Activated gamma-delta T cell treated with anti-CD3 and anti-CD28 coated beads, Interleukin-2, amount 50 U/mL, for 16 hours (primary cell): ENCODE measurements around the gene ETFA.
"Not testable (repeated sequence)": the region's sequence is repeated elsewhere in the genome, so short reads cannot be mapped to it uniquely, and the experiment has no call there.

Source experiments
- DNase-seq: peaks from one replicate; pipeline ENCODE4 v3.0.0-alpha.2; 2020; ENCODE audit warnings: low read depth

The ETFA gene

GRCh38 chr15:76270876-76271275 lies 40.4 kb downstream of the ETFA start:
- DNase-seq = no peak

DNA sequence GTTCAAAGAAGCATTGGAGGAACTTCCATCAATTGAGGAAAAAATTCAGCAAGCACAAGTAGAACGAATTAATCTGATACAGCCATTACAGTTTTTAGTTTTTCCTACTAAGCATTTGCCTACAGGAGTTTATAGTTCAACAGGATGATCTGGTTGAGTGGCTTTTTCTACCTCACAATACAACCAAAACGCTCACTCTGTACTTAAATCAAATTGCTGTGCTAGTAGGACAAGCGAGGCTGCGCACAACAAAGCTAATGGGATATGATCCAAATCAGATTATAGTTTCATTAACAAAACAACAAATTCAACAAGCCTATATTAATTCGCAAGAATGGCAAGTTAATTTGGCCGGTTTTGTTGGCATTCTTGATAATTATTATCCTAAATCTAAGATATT lies 44.2 kb downstream of the ETFA start:
- no peak for DNase-seq

- DNase-seq = not testable (repeated sequence)
Measured at GRCh38 chr15:76265769-76266168, 45.5 kb downstream of the ETFA start.

DNA sequence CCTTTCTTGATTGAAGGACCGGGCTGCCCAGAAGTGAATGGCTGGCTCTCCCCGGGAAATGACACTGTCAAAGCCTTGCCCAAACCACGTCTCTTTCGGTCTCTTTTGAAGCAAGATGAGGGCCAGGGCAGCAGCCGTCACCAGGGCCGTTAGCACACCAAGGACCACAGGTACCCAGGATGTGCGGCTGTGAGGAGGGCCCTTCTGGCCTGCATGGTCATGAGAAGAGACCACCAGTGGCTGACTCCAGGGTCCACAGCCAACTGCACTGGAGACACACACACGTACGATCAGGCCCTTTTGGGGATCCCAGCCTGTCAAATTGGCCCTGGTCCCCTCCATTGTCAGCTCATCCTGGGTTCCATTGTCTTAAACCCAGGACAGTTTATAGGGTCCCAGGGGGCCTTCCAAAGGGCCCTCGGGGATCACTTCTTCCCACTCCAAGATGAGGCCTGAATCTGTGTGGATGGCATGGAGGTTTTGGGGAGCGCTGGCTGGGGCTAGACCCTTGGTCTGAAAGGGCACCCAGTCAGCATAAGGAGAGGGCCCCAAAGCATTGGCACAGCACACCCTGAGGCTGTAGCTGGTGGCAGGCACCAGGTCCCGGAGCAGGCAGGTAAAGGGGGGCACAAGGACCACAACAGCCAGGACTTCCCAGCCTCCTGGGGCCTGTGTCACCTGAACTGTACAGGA lies 50.9 kb downstream of the ETFA start:
- no peak for DNase-seq

- no peak for DNase-seq
Measured at GRCh38 chr15:76259392-76259791, 51.9 kb downstream of the ETFA start.

- no peak for DNase-seq
Measured at GRCh38 chr15:76258460-76258859, 52.8 kb downstream of the ETFA start.

- no peak for DNase-seq
Measured at GRCh38 chr15:76253691-76254473, 57.4 kb downstream of the ETFA start.

GRCh38 chr15:76252249-76252648 lies 59.0 kb downstream of the ETFA start:
- DNase-seq = no peak

DNA sequence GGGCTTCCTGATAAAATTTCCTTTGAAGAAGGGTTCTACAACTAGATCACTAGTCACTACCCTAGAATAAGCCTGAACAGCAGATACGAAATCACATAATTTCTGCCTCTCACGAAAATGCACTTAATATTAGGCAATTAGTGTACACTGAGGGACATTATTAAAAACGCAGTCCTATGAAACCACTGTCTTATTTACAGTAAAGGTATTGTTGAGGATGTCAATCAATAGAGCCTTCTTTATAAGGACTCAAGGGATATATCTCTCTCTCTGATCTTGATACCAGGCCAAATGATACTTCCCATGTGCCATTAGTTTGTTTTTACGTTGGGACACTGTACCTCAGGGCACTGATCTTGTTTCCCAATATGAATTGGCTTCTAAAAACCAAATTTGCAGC lies 59.6 kb downstream of the ETFA start:
- no peak for DNase-seq

- DNase-seq = no peak
Measured at GRCh38 chr15:76245072-76245610, 66.1 kb downstream of the ETFA start.

DNA sequence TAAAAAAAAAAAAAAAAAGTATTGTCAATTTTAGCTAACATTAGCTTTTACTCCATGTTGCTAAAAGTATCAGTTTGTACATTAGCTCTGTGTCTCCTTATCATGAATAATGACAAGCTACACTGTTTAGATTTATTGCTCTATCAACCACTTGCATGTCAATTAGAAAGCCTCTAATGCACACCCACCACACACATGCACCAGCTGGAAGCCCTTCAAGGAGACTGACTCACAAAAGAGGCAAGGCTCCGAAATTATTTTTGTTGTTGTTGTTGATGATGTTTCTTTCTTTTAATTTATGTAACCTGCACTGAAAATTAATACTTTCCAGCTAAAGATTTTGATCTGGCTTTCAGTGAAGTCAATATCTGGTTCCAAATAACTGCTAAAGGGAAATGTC lies 71.5 kb downstream of the ETFA start:
- no peak for DNase-seq

- DNase-seq = no peak
Measured at GRCh38 chr15:76236350-76236749, 74.9 kb downstream of the ETFA start.

GRCh38 chr15:76235186-76235826 lies 76.0 kb downstream of the ETFA start:
- DNase-seq = no peak

DNA sequence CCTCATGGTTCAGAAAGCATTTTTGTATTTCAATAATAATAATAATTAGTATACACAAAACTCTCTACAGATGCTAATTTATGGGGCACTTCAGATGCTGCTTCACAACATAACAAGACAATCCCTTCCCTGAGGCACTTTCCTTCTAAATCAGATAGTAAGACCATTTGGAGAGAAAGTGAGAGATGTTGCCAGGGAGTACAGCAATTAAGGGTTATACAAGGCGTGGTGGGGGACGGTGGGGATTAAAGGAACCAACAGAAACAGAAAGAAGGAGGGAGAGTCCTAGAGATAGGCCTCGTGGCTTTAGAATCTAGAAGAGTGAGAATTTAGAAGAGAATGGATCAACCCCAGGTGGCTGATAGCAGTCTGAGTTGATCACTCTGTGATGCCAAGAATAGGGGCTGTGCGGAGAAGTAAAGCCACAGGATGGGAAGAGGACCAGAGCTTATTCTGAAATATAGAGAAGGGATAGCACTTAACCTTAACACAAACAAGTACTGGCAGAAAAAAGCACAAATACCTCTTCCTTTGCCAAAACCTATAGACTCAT lies 76.9 kb downstream of the ETFA start:
- no peak for DNase-seq

- DNase-seq = no peak
Measured at GRCh38 chr15:76233921-76234320, 77.3 kb downstream of the ETFA start.

DNA sequence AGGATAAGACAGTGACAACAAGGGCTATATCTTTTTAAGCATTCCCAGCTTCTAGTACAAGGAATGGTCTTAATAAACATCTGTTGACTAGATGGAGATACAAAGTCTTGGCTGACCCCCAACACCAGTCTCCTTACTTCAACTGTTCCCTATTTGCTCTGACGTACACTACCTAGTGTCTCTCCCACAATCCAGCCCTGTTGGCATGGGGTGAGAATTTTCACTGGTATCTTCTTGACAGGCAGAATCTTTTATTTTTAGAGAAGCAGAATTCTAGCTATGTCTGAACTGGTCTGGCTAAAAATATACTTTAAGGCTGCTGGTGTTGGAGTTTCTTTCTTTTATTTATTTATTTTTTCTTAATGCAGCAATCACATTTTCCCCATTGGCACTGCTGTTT lies 82.0 kb downstream of the ETFA start:
- DNase-seq = no peak

- no peak for DNase-seq
Measured at GRCh38 chr15:76223521-76223920, 87.7 kb downstream of the ETFA start.

DNA sequence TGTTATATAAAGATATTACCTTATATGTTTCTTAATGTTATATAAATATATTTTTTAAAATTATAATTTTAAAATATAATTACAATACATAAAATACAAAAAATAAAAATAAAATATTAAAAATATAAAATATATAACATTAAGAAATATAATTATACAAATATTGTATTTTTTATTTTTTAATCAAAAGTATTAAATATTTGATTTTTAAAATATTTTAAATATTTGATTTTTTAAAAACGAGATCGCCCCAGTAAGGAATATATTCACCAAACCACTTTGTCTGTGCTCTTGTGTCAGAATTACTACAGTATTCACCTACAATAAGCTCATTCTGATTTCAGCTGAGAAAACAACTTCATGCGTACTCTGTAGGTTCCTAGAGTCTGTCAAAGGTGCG lies 89.1 kb downstream of the ETFA start:
- no peak for DNase-seq

DNA sequence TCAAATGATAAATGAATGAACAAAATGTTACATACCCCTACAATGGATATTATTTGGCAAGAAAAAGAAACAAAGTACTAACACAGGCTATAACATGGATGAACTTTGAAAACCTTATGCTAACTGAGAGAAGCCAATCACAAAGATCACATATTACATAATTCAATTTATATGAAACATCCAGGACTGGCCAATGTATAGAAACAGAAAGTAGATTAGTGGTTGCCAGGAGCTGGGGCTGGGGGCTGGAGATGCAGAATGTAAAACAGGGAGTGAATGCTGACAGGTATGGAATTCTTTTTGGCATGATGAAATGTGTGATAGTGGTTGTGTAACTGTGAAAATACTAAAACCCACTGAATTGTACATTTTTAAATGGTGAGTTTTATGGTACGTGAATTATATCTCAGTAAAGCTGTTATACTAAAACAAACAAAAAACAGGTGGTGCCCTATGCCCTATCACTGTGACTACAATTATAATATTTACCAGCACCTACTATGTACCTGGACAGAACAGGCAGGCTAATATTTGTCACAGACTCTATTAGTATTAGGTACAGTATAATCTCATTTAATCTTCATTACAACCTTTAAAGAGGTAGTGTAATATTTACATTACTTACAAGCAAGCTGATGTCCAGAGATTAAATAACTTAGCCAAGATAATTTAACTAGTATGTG lies 90.0 kb downstream of the ETFA start:
- no peak for DNase-seq

GRCh38 chr15:76217882-76218217 lies 93.4 kb downstream of the ETFA start:
- DNase-seq = no peak

GRCh38 chr15:76217029-76217881 lies 94.0 kb downstream of the ETFA start:
- DNase-seq = no peak
